Stomach (tissue), 4 donors: ENCODE results near the gene NUP43.

Source experiments
- CTCF ChIP-seq, 7 experiments: fragments of 450-650 bp in 4 of 7; fragments of 200-600 bp in 3 of 7; sonication (generic) in 3 of 7; IDR thresholded peaks; one replicate each; pipeline ENCODE4 v1.5.1; 2016 to 2019; ENCODE audit warnings: antibody characterized with exemption in 7 of 7, control low read depth in 2 of 7, mild to moderate bottlenecking in 1 of 7
- POLR2A ChIP-seq, 4 donors: fragments of 450-650 bp; IDR thresholded peaks; one replicate each; pipeline ENCODE4 v1.6.1; 2016; ENCODE audit warnings: antibody characterized with exemption in 4 of 4, control low read depth in 2 of 4, mild to moderate bottlenecking in 1 of 4, moderate library complexity in 1 of 4

DNA sequence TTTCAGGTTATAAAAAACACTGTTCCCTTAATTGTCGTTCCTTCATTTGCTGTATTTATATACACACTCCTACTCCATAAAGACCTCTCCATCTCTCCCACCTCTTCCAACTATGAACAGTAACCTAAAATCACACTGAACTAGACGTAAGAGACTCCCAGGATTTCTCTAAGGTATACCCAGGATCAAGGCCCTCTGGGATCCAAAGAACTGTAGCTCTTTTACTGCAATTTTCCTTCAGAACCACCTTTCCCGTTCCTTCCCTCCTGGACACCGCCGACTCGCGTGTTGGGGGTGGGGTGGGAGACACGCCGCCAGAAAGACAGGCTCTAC lies 29.1 kb downstream of the NUP43 start:
- TF ChIP-seq CTCF (IDR thresholded peaks at IDR 0.05) (no peak), POLR2A (IDR thresholded peaks at IDR 0.05) (no peak)
